ENCODE results near the gene PRLR.

GRCh38 chr5:35061211-35061770 lies 169.0 kb downstream of the PRLR start:
- TF ChIP-seq CTCF (conservative IDR thresholded peaks at IDR 0.05), result no peak
- no peak for TF ChIP-seq ZFX (IDR thresholded peaks at IDR 0.05)

Data from C4-2B (cell line).